HG03432 (cell line): ENCODE measurements around the gene PMVK.

Source experiments
- ATAC-seq: cut with Tn5 transposase; IDR thresholded peaks from one replicate; pipeline ENCODE4 v1.9.1; 2021; ENCODE audit warnings: mild to moderate bottlenecking, moderate library complexity; ENCODE audit not compliant: unreplicated experiment

PMVK gene

DNA sequence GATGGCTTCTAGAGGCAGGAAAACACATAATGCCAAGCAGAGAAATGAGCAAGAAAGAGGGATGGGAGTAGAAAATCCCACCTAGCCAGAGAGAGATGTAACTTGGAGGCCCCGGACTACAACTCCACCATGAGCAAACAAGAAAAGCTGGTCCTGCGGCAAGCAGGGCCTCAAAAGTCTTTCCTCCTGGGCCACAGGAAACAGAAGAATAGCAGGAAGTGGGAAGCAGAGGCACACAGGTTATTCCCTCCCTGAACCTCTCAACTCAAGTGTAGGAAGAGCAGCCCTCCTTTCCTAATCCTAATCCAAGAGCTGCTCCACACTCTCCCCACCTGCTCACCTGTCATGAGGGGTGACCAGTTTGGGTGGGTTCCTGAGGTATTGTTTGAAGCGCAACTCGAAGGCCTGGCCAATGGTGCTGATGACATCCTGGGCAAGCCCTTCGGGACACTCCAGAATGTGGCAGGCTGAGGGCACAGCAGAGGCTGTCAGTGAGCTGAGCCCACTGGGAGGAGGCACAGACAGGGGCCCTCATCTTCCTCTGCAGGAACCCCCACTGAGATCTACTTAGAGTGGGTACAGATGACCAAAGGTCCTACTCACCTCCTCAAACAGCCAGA is 30.9 kb upstream of the PMVK start:
- no peak for ATAC-seq

DNA sequence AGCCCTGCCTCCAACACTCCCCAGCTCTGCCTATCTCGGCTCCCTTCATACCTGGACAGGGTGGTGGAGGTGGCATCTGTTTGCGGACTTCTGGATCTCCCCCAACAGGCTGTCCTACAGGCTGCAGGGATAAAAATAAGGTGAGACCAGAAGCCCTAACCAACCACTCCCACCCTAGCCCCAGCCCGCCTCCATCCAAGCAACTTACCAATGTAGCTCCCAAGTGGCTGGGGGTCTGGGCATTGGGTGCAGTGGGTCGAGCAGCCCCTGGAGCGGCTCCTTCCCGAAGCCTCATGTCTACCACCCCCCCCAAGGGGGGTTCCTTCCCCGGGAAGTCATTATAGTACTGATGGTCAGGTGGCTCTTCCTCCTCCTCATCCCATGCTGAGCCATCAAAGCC is 29.6 kb upstream of the PMVK start:
- no peak for ATAC-seq

DNA sequence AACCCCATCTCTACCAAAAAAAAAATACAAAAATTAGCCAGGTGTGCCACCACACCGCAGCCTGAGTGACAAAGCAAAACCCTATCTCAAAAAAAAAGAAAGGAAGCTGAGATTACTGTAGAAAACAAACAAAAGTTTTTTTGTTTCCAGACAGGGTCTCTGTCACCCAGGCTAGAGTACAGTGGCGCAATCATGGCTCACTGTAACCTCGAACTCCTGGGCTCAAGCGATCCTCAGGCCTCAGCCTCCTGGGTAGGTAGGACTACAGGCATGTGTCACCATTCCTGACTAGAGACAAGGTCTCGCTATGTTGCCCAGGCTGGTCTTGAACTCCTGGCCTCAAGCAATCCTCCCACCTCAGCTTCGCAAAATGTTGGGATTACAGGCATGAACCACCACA is 27.8 kb upstream of the PMVK start:
- ATAC-seq = no peak

DNA sequence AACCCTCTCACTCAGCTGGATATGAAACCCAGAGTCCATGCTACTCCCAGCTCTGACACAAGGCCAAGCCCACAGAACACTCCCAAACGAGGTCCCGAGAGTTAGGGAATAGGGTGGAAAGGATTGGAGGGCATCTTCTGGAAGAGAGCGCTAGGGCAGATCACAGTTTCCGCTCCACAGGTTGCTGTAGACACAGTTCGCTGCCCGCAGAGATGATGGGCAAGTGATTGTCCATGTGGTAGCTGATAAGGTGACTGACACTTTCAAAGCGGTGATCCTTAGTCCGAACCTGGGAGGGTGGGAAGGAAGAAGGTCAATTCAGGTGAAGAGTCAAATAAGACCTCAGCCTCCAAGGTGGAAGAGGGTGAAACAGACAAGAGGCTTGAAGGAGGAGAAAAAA is 27.1 kb upstream of the PMVK start:
- ATAC-seq = no peak

DNA sequence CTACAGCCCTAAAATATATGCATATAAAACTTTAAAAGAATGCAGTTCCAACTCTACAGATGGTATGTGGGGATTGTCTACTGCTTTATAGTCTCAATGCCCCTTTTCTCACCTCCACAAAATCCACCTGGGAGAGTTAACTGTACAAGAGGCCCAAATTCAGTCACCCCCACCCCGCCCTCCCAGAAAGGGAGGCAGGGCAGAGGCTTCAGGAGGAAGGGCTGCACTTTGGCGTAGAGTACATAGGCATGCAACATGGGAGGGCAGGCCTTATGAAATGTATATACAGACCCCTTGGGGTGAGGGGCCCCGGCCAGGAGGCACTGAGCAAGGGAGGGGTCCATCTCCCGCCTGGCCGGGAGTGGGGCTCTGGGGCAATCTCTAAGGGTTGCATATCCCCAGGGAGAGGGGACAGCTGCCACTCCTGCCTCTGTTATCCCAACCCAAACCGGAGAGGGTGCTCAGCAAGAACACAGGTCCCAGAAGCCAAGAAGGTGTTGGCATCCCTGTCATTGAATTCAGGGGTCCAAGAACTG is 26.3 kb upstream of the PMVK start:
- no peak for ATAC-seq

DNA sequence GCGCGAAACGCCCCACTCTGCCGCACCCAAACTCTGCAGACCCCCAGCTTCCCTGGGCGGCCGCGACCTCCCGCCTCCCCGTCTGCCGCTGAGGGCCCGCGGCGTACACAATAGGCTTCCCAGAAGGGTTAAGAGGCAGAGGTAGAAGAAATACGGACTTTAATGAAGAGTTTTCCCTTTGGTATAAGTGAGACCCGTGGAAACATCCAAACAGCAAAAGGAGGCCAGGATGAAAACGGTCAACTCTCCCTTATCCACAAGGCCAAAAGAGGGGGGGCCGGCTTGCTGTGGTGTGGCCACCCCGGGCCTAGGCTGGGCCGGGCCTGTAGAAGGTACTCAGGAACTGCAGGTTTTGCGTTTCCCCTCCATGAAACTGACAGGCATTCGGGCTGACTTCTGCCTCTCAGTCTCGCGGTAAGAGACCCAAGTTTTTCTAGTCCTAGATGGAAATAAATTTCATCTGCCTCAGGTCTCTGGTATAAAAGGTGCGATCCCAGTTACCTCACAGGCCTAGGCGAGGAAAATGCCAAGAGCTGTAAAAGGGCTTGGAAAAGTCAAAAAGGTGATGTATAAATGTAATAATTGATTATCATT is 25.7 kb upstream of the PMVK start:
- peak; percentile 10 for ATAC-seq

DNA sequence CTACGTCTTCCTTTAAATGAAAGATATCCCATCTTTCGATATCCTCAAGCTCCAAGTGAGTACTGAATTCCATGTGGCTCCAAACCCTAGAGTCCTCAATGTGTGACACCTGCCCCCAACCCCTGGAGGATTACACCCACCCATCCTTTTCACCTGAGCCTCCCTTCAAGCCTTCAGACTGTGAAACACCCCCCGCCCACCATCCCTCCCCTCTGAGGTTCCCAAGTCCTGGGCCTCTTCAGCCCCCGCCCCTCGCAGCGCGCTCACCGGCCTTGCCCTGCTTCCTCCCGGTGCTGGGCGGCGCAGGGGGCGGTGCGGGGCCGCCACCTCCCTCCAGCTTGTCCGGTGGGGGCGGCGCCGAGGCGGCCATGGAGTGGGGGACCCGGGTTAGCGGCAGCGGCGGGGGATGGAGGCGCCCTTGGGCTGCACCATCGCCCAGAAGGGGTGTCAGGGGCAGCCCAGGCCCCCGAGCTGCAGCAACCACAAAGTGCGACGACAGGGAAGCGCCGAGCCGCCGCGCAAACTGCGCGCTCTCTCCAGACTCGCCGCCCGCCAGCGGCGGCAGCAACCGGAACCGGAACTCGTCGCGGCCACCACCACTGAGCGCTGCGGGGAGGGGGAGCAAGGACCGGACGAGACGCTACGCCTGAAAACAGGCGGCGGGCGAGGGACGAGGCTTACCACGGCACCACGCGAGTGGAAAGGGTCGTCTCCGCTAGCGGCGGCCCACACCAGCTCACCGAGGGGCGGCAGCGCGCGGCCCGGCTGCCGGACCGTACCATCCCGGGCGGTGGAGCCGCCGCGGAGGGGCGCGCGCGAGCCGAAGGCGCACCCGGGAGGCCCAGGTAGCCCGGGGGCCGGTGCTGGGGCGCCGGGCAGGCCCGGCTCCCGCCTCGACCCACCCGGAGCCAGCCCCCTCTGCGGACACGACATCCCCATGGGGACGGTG is 25.0 kb upstream of the PMVK start, which contains the start of gene PYGO2:
TSS of gene PYGO2 (minus strand) at position 576 of the 949 bp plus-strand sequence. CDS start at position 370, 206 bp downstream.
- peak; percentile 77 for ATAC-seq

DNA sequence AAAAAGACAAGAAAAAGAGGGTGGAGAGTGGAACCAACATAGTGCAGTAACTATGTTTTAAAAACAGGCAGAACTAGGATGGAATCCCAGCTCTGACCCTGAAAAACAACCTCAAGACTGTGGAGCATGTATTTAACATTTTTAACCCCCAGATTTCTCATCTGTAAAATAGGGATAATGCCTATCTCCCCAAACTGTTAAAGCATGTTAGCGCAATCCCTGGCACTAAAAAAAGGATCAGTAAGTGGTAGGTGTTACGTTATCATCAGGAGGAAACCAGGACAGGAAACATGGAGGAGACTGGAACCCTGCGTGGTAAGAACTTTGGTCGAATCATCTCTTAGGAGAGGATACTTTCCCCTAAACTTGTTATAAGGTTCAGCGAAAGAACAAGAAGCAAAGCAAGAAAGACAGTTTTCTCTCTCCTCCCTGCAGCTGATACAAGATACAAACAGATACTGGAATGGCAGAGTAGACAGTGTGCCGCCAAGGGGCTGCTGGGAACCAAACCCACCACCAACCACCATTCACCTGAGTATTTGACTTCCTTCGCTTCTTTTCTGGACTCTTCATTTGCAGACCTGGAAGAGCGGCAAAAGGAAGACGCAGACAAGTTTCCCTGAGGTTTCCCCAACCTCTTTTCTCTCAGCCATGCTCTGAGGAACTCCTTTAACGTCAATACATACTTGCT is 24.1 kb upstream of the PMVK start:
- ATAC-seq = no peak

DNA sequence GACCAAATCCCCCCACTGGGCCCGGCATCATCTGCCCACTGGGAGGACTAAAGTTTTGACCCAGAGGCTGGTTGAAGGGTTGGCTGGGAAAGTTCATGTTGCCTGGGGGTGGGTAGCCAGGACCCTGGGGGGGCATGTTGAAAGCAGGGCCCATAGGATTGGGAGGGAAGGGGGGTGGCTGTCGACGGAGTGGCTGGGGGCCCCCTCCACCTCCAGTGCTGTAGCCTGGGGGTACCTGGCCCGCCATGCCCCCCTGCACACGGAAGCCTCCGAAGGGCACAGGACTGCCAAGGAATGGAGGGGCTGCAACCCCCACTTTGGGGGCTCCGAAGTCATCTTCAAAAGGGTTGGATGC is 22.9 kb upstream of the PMVK start:
- ATAC-seq = no peak

DNA sequence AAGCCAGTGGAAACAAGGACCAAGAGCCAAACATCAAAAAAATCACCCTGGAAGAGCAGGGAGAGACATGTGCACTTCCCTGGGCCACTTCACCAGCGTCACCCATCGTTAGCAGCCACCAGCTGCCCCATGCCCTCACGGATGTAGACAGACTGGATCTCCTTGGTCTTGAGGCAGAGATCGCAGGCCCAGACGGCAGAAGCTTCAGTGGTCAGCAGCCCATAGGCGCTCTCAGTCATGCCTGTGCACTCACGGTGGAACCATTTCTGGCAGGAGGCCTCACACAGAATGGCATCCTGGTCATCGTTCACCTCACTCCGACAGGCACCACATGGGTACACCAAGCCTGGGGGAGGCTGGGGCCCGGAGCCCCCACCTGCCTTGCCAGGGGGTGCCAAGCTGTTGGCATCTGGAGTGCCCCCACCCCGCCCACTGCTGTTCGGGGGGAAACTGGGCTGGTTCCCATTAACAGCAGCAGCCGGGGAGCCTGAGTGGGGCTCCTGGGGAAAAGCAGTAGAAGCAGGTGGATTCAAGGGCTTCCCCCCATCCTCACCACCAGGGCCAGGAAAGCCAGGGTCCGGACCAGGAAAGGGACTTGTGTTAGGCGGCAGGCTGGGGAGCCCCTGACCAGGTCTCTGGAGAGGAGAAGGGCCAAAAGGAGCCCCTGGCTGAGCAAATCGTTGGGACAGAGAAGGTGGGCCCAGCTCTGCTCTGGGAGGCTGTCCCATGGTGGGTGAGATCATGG is 22.3 kb upstream of the PMVK start:
- ATAC-seq = no peak

DNA sequence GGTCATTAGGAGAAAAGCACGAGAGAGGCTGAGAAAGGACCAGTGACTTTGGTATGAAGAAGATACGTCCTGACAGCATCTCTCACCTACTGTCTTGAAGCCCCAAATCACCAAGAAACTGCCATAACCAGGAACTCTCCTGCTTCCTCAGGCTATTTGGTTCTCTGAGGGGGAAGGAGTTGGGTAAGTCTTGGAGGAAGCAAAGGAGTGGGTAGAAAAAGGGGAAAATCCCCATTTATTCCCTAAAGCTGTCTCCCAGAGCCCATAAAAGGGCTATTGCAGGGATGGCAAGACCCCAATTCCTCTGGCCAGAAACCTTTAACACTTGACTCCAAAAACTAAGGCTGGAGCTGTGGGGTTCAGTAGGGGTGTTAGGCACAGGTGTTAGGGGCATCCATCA is 21.5 kb upstream of the PMVK start:
- no peak for ATAC-seq

DNA sequence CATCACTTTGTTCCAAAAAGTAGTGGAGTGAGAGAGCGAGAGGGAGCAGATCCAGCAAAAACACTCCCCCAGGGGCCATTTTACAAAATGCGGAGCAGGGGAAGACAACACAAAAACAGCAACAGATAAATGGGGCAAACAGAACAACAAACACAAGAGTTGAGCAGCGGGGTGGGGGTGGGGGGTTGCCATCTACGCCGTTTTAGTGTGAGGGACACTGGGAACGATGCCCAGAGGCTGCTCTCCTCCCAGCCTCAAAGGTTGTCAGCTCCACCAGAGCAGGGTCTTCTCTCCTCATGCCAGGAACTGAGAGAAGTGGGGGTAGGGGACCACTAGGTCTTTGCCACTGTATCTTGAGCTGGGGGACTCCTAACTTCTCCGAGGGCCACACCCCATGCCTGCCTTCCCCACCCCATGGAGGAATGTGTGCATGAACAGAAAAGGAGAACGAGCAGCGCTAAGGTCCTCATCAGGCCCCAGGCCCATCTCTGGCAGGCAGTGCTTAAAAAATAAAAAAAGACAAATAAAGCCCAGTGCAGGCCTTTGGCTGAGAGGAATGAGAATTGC is 20.7 kb upstream of the PMVK start:
- ATAC-seq = no peak

DNA sequence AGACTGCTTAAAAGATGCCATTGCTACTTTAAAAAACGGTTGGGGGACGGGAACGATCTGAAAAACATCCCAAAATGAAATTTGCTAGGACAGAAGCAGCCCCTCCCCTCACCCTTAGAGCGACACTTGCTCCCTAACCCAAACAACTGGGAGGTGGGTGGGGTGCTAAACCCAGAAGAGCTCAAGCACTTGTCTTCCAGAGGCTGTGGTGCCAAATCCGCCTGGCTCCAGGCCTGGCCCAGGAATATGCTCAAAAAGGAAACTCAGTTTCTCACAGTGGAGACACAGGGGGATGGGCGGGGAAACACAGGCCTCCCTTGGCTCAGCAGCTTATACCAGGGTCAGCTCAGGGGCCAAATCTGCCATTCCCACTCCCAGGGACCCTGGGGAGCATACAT is 20.0 kb upstream of the PMVK start:
- no peak for ATAC-seq

DNA sequence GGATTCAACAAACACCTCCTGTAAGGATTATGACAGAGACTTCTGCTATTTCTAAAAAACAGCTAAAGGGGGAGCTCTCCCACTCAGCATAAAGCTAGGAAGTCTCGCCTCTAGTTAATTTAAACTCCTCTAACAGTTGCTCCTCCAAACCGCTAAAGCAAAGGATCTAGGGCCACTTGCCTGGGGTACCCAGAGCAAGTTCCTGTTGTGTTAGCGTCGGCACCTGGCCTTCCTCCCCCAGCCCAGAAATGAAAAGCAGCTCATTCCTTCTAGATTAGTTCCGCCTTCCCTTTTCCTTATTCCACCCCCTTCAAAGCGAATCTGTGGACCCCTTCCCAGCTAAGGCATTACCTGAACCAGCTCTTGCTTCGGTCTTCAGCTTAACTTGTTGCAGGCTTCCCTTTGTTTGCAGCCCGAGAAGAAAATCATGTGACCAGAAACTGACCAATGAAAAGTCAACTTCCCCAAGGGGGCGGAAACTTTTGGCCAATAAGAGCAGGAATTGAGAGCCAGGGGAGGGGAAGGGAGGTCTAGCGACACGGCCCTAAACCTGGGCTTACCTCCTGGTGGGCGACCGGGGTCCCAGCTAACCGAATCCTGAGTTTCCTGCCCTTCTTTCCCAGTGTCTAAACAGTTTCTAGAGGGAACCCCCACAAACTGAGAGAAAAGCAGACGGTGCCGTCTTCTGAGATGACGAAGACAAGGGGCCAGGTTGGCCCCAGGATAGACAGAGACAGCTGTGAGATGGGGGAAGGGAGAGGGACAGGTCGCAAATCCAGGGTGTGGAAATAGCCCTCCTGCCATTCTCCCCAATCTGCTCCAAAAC is 19.4 kb upstream of the PMVK start, which contains the start of gene PBXIP1:
TSS of gene PBXIP1 (minus strand) at position 382 of the 826 bp plus-strand sequence. CDS start 2,378 bp downstream, outside the sequence.
- ATAC-seq = peak; percentile 61

DNA sequence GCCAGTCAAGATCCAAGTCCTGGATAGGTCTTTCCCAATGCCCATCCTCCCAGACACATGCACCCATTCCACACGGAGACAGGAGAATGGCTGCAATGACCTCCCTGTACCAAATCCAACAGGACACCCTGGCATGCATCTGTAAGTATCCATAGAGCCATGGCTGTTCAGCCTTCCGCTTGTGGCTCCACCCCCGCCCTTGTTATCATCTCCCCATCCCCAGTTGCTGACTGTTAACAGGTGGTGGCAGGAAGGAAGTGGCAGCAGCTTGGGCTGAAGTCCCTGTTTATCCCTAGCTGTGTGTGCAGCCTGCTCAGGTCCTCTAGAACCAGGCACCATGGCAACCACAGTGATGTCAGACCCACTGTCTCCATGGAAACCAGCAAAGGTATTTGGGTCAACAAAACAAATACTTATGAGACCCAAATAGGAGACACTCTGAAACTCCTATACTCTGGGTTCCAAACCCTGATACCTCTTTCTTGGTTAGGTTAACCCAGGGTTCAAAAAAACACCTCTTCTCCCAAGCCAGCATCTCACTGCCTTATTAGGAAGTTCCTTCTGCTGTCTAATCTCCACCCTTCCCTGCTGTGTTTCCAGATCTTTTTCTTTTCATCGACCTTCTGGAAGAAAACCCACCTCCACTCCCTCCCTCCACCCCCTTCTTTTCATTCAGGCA is 18.7 kb upstream of the PMVK start:
- ATAC-seq = peak; percentile 50

DNA sequence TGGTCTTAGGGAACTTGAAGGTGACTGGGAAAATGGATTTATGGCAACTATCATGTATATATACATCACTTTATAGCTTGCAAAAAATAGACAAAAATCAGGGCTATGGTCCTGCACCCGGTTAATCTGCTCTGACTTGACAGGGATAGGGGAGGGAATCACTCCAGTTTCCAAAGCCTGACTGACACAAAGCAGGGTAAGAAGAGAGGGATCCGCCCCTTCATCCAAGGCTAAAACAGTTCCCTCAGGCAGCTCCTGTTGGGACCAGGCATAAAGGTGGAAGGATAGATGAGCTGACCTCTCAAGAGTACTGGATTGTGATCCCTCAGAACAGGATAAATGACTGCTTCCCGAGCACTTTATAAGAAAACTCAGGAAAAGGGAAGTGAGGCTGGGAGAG is 18.0 kb upstream of the PMVK start:
- ATAC-seq = no peak

DNA sequence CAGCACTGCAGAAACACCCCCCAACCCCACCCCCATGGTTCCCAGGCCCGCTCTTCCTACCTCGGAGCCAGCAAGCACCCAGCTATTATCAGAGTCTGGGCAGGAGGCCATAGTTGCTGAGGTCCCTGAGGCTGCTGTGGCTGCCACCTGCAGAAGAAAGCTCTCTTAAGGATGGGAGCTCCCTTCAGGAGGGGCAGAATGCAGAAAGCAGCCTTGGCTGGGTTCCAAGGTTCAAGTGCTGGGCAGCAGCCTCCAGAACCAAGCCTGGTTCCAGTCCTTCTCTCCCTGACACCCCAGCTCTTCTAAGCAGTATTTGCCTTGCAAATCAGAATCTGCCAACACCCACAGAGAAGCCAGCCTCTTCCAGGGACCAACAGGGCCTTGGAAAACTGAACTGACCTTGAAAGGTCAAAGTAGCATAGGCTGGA is 17.1 kb upstream of the PMVK start:
- ATAC-seq = no peak

DNA sequence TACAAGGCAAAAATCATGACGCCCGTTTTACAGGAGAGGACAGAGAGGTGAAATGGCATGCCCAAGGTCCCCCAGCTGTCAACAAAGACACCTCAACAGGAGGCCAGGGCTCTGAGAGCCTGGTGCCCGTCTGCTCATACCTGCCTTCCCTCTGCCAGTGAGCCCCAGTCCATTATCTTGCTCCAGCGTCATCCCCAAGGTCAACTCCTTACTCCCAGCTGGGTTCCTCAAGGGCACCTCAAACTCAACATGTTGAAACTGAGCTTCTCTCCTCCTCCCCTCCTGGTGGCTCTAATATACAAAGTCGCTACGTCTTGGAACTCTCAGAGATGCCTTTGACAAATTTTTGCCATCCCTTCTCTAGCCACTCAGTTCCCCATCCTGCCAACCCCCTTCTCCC is 16.1 kb upstream of the PMVK start:
- no peak for ATAC-seq
